Breast epithelium (tissue), 3 donors: ENCODE measurements around the gene HMCN1.

Experiments used
- CTCF ChIP-seq, 3 donors: fragments of 450-650 bp; IDR thresholded peaks; one replicate each; pipeline ENCODE4 v1.5.1; 2016 to 2017; ENCODE audit warnings: antibody characterized with exemption in 3 of 3, mild to moderate bottlenecking in 3 of 3, moderate library complexity in 3 of 3
- POLR2A ChIP-seq: fragments of 450-650 bp; IDR thresholded peaks from one replicate; pipeline ENCODE4 v1.6.1; 2016; ENCODE audit warnings: antibody characterized with exemption, mild to moderate bottlenecking, moderate library complexity
- POLR2AphosphoS5 ChIP-seq, 3 donors: sonication (generic); formaldehyde crosslinking; IDR thresholded peaks; one replicate each; pipeline ENCODE4 v1.6.1; 2017; ENCODE audit warnings: antibody characterized with exemption in 3 of 3

- TF ChIP-seq POLR2AphosphoS5 (IDR thresholded peaks at IDR 0.05) (no peak), CTCF (IDR thresholded peaks at IDR 0.05) (no peak), POLR2A (no peak)
These were observed 924 bp downstream of the HMCN1 start for GRCh38 chr1:185734929-185735700.
